ENCODE measurements around the gene PCF11.

- TF ChIP-seq, protein P1, sequence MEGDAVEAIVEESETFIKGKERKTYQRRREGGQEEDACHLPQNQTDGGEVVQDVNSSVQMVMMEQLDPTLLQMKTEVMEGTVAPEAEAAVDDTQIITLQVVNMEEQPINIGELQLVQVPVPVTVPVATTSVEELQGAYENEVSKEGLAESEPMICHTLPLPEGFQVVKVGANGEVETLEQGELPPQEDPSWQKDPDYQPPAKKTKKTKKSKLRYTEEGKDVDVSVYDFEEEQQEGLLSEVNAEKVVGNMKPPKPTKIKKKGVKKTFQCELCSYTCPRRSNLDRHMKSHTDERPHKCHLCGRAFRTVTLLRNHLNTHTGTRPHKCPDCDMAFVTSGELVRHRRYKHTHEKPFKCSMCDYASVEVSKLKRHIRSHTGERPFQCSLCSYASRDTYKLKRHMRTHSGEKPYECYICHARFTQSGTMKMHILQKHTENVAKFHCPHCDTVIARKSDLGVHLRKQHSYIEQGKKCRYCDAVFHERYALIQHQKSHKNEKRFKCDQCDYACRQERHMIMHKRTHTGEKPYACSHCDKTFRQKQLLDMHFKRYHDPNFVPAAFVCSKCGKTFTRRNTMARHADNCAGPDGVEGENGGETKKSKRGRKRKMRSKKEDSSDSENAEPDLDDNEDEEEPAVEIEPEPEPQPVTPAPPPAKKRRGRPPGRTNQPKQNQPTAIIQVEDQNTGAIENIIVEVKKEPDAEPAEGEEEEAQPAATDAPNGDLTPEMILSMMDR (IDR thresholded peaks at IDR 0.05): no peak
- TF ChIP-seq POLR2A (IDR thresholded peaks at IDR 0.05): no peak
These were observed 6.5 kb upstream of the PCF11 start for GRCh38 chr11:83150450-83150849.

Measured in uterus (tissue), 2 donors.